Activated CD4-positive, alpha-beta T cell treated with anti-CD3 and anti-CD28 coated beads for 36 hours (primary cell): ENCODE data around the gene CLEC18A. TPM values are rescaled to one million over a fixed set of nuclear protein-coding genes. Genes with fewer than 3 reads are reported as not detected.
"Not testable (repeated sequence)": the region's sequence is repeated elsewhere in the genome, so short reads cannot be mapped to it uniquely, and the experiment has no call there.

Experiments used
- ATAC-seq: fragments of 200-7000 bp; cut with Tn5 transposase; one replicate; pipeline ENCODE4 v1.10.0; 2021; ENCODE audit warnings: mild to moderate bottlenecking, moderate library complexity
- CTCF ChIA-PET: fragments of 350-600 bp; sonication (Branson Sonifier 250); formaldehyde crosslinking; loops from one replicate; lab custom pipeline; 2021; ENCODE audit warnings: antibody characterized with exemption; lab: Charles Lee
- POLR2A ChIA-PET: fragments of 350-600 bp; sonication (Branson Sonifier 250); formaldehyde crosslinking; loops from one replicate; lab custom pipeline; 2021; ENCODE audit warnings: antibody characterized with exemption, inconsistent platforms; lab: Charles Lee
- DNase-seq: peaks from one replicate; pipeline ENCODE4 v3.0.0-alpha.2; 2020
- H3K27ac Mint-ChIP-seq: one replicate; pipeline ENCODE4 v1.8.0; 2021; ENCODE audit warnings: mixed read lengths
- H3K27me3 Mint-ChIP-seq: one replicate; pipeline ENCODE4 v1.8.0; 2021; ENCODE audit warnings: mixed read lengths
- H3K36me3 Mint-ChIP-seq: one replicate; pipeline ENCODE4 v1.8.0; 2021; ENCODE audit warnings: low read depth, mixed read lengths
- H3K4me1 Mint-ChIP-seq: one replicate; pipeline ENCODE4 v1.8.0; 2021; ENCODE audit warnings: mixed read lengths
- H3K4me3 Mint-ChIP-seq: one replicate; pipeline ENCODE4 v1.8.0; 2021; ENCODE audit warnings: mild to moderate bottlenecking, moderate library complexity, mixed read lengths
- H3K9me3 Mint-ChIP-seq: one replicate; pipeline ENCODE4 v1.8.0; 2021; ENCODE audit warnings: low read depth, mixed read lengths
- intact Hi-C, 2 experiments: fragments of 100-400 bp; cut with DNase I in 1 of 2; cut with micrococcal nuclease in 1 of 2; formaldehyde crosslinking; loops; one replicate each; pipeline versions ENCODE4 v1.14.2 to v1.15.1; 2022 to 2024; cut with DNase I, micrococcal nuclease
- total RNA-seq, 2 experiments: library from RNA; stranded (reverse); gene quantifications; one replicate each; pipeline ENCODE4 v1.2.3, GENCODE V29; 2021

The CLEC18A gene
- total RNA-seq = under 1 TPM; 0.32 to 0.37 TPM

DNA sequence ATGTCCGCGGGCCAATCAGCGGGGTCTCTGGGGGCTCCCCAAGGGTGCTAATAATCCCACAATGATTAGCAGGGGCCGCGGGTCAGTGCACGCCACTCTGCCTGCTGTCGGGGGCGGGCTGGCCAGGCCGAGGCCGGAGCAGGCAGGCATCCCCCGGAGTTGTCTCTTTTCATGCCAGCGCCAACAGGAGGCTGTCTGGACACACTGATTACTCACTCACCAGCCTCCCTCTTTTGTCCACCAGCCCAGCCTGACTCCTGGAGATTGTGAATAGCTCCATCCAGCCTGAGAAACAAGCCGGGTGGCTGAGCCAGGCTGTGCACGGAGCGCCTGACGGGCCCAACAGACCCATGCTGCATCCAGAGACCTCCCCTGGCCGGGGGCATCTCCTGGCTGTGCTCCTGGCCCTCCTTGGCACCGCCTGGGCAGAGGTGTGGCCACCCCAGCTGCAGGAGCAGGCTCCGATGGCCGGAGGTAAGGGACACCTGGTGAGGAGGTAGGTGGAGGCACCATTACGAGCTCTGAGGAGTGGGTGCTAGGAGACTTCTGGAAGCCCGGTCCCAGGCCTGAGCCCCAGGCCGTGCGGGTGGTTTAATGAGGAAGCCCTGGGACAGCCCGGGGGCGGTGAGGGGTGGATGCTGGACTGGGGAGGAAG, at the start of gene CLEC18A:
TSS of gene CLEC18A (plus strand) at position 318 of the 655 bp plus-strand sequence. CDS start at position 351, 33 bp downstream.
- POLR2A ChIA-PET, H3K4me3 Mint-ChIP-seq, H3K9me3 Mint-ChIP-seq, CTCF ChIA-PET, H3K27me3 Mint-ChIP-seq, H3K4me1 Mint-ChIP-seq, H3K27ac Mint-ChIP-seq, DNase-seq, intact Hi-C loops, ATAC-seq, H3K36me3 Mint-ChIP-seq: not testable (repeated sequence)

DNA sequence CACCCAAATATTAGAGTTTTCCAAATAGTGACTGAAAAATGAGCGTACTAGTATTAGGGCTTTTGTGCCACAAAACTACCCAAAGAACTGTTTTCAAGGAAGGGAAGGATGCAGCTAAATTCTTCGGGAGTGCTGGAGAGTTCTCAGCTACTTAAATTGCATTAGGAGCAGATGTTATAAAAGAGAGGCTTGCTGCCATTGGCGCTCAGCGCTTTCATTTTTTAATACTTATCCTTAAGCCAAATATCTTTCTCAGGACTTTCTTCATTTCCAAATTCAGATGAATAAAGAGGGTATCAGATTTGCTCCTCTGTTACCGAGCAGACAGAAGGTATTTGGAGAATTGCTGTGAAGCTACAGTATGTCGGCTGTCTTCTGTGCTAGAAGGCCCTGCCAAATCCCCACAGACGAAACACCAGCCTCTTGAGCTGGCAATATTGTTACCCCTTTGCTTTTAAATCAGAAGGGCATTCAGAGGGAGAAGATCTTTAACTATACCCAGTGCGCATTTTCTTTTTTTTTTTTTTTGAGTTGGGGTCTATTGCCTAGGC, 47.2 kb upstream of the CLEC18A start:
- ATAC-seq (no peak), DNase-seq (no peak)
- intact Hi-C loops = no loop called here
- ChIA-PET POLR2A (no interaction called here), CTCF (interaction anchor here (0.6 kb wide), 1 partner anchor 16 kb away, joined by 3 read pairs; no protein-coding TSS in a partner anchor)
- Mint-ChIP-seq H3K4me1 (no peaks in the 10 kb centered on the region), H3K27ac (no peak overlapping the region), H3K27me3 (no peaks in the 10 kb centered on the region), H3K4me3 (no peak overlapping the region), H3K9me3 (no peaks in the 10 kb centered on the region), H3K36me3 (peaks cover 13% of the 10 kb centered on the region)

DNA sequence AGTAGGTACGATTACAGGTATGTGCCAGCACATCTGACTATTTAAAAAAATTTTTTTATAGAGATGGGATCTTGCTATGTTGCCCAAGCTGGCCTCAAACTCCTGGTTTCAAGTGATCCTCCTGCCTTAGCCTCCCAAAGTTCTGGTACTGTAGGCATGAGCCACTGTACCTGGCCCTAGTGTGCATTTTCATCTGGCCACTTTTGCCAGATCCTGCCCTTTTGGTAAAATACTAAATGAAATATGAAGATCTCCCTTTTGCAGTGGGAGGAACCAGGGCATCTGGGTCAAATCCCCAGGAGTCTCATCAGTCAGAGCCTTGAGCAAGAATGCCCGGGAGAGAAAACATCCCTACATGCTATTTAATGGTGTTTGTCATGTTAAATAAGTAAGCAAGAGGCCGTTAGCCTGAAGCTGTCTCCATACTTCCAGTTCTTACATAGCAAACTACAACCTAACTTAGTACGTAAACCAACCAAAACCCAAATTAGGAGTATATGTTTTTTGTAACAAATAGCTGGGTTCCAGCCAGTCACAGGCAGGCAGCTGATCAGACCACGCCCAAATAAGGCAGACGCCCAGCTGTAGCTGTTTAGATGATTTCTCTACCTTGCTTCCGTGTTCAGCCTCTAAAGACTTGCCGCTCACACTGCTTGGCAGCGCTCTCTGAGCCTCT, 46.5 kb upstream of the CLEC18A start:
- no peaks in the 10 kb centered on the region for H3K9me3 Mint-ChIP-seq
- no peak for DNase-seq
- ChIA-PET POLR2A (no interaction called here), CTCF (interaction anchor here (0.6 to 2.5 kb wide), 2 partner anchors 18 to 26 kb away, joined by 4 to 8 read pairs; no protein-coding TSS in a partner anchor)
- H3K4me1 Mint-ChIP-seq = no peaks in the 10 kb centered on the region
- intact Hi-C loops = no loop called here
- H3K4me3 Mint-ChIP-seq = no peak overlapping the region
- no peak overlapping the region for H3K27ac Mint-ChIP-seq
- no peaks in the 10 kb centered on the region for H3K27me3 Mint-ChIP-seq
- ATAC-seq = no peak
- H3K36me3 Mint-ChIP-seq = peaks cover 13% of the 10 kb centered on the region

DNA sequence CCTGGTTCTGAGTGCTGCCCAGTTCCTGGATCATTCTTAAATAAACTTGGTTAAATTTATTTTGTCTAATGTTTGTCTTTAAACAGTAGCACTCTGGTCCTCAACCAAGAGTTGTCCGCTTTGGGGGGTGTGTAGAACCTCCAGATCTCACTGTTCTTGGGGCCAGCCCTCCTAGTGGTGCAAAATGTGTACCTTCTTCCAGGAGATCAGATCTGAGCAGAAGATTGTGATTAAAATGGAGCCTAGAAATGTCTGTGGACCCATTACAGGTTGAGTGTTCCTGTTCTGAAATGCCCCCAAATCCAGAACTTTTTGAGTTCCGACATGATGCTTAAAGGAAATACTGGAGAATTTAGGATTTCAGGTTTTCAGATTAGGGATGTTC, 46.0 kb upstream of the CLEC18A start:
- Mint-ChIP-seq H3K27me3 (no peaks in the 10 kb centered on the region), H3K4me3 (no peak overlapping the region), H3K9me3 (no peaks in the 10 kb centered on the region), H3K27ac (no peak overlapping the region), H3K4me1 (no peaks in the 10 kb centered on the region), H3K36me3 (peaks cover 16% of the 10 kb centered on the region)
- DNase-seq (no peak), ATAC-seq (no peak)
- intact Hi-C loops = no loop called here
- ChIA-PET CTCF (interaction anchor here (1.2 to 2.5 kb wide), 2 partner anchors 10 to 25 kb away, joined by 4 to 8 read pairs; no protein-coding TSS in a partner anchor), POLR2A (no interaction called here)

DNA sequence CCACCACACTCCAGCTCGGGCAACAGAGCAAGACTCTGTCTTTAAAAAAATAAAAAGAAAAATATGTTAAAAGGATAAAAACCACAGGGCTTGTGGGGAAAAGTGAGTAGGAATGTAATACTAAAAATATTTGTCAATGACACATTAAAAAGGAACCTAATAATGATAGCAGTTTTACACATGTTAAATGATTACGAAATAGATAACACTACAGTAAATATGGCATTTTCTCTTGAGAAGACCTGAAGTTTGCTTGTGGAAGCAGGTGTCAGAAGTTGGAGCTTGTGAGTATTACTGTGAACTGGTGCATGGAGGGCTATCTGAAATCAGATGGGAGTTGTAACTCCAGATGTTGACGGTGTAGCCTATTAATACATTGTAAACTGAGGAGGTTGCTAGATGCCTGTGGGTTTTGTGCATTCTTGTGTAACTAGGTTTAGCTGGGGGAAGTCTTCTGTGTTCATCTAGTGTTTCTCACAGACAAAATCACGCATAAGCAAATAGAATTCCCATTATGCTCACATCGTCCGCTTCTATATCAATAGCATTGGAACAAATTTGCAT, 44.2 kb upstream of the CLEC18A start:
- no peaks in the 10 kb centered on the region for H3K27me3 Mint-ChIP-seq
- ATAC-seq = no peak
- no peaks in the 10 kb centered on the region for H3K4me1 Mint-ChIP-seq
- ChIA-PET CTCF (interaction anchor here (0.5 to 2.5 kb wide), 2 partner anchors 23 to 141 kb away, joined by 3 to 8 read pairs; no protein-coding TSS in a partner anchor), POLR2A (no interaction called here)
- H3K36me3 Mint-ChIP-seq = peaks cover 16% of the 10 kb centered on the region
- intact Hi-C loops = no loop called here
- no peak overlapping the region for H3K27ac Mint-ChIP-seq
- H3K4me3 Mint-ChIP-seq = no peak overlapping the region
- no peak for DNase-seq
- no peaks in the 10 kb centered on the region for H3K9me3 Mint-ChIP-seq

DNA sequence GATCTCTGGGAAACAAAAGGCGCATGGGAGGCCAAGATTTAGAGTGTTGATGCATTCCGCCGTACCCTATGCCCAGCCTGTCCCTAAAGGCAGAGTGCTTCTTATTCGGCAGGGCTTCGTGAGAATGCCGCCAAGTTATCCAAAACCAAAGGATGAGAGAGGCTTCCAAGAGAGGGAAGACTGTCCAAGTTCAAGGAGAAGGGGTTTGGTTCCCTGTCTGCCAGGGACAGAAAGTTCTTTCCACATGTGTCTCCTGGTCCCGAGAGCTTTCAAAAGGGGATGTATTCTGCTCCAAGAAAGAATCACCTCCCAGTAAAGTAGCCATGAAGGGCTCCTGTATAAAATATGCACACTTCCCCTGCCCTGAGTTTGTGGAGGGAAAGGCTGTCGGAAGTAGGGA, 42.1 kb upstream of the CLEC18A start:
- Mint-ChIP-seq H3K9me3 (no peaks in the 10 kb centered on the region), H3K27me3 (no peaks in the 10 kb centered on the region), H3K36me3 (peaks cover 12% of the 10 kb centered on the region), H3K4me1 (no peaks in the 10 kb centered on the region), H3K27ac (no peak overlapping the region), H3K4me3 (no peak overlapping the region)
- ChIA-PET CTCF (interaction anchor here (1.4 kb wide), 1 partner anchor 21 kb away, joined by 4 read pairs; no protein-coding TSS in a partner anchor), POLR2A (interaction anchor here (0.6 kb wide), 1 partner anchor 422 kb away, joined by 3 read pairs; no protein-coding TSS in a partner anchor)
- DNase-seq = no peak
- intact Hi-C loops = no loop called here
- no peak for ATAC-seq

DNA sequence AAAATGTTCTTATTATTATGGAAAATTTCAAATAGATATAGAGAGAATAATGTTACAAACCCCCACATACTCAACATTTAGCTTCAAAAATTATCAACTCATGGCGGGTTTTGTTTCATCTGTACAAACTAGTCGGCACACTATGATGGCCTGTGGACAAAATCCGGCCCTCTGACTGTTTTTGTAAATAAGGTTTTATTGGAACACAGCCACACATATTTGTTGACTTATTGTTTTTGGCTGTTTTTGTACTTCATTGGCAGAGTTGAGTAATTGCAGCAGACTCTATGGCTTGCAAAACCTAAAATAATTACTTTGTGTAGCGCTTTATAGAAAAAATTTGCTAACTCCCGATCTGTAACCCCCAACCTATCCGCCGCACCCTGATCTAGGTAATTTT, 41.4 kb upstream of the CLEC18A start:
- Mint-ChIP-seq H3K36me3 (peaks cover 12% of the 10 kb centered on the region), H3K27me3 (no peaks in the 10 kb centered on the region), H3K4me1 (no peaks in the 10 kb centered on the region), H3K27ac (no peak overlapping the region), H3K4me3 (no peak overlapping the region), H3K9me3 (no peaks in the 10 kb centered on the region)
- POLR2A ChIA-PET = no interaction called here
- ATAC-seq (no peak), DNase-seq (no peak)
- CTCF ChIA-PET = interaction anchor here (1.4 kb wide), 1 partner anchor 21 kb away, joined by 4 read pairs; no protein-coding TSS in a partner anchor
- intact Hi-C loops = no loop called here

DNA sequence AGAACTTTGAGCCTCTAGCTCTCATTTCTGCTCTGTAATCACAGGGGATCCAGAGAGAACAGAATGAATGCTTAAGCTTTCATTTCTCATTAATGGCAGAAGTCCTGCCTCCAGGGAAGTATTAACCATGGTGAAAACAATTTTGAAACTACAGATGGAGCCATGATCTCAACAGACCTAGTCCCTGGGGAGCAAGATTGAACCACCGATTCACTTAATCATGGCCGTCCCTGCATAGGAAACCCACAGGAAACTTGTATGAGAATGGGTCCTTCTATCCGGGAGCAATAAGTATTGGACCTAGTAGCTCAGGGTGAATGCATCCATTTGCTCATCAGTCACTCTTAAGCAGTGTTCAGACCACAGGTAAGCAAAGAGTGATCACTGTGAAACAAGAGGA, 40.2 kb upstream of the CLEC18A start:
- Mint-ChIP-seq H3K27ac (no peak overlapping the region), H3K4me1 (no peaks in the 10 kb centered on the region), H3K27me3 (no peaks in the 10 kb centered on the region), H3K4me3 (no peak overlapping the region), H3K36me3 (peaks cover 12% of the 10 kb centered on the region), H3K9me3 (no peaks in the 10 kb centered on the region)
- POLR2A ChIA-PET = no interaction called here
- intact Hi-C loops = no loop called here
- no peak for ATAC-seq
- DNase-seq = no peak
- CTCF ChIA-PET = interaction anchor here (0.6 to 0.8 kb wide), 2 partner anchors 19 to 407 kb away, joined by 3 read pairs; no protein-coding TSS in a partner anchor

DNA sequence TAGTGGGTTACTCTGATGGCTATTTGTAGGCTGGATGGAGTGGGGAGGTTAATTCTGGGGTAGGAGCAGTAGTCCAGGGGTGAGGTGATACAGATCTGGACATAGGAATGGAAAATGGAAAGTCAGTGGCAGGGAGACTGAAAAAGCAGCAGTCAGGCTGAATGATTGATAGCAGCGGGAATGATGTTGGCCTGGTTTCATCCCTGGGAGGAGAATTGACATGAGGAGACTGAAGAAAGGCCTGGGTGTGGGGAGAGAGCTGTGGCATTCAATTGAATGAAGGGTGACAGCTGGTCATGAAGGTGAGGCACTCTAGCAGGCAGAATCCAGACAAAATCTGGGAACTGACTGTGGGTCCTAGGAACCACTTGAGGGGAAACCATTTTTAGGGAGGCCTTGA, 34.7 kb upstream of the CLEC18A start:
- Mint-ChIP-seq H3K9me3 (no peaks in the 10 kb centered on the region), H3K4me1 (no peaks in the 10 kb centered on the region), H3K4me3 (no peak overlapping the region), H3K27ac (no peak overlapping the region), H3K27me3 (no peaks in the 10 kb centered on the region), H3K36me3 (peaks cover 8% of the 10 kb centered on the region)
- intact Hi-C loops = no loop called here
- ChIA-PET CTCF (interaction anchor here (2.2 kb wide), 1 partner anchor 14 kb away, joined by 7 read pairs; no protein-coding TSS in a partner anchor), POLR2A (no interaction called here)
- DNase-seq (no peak), ATAC-seq (no peak)

DNA sequence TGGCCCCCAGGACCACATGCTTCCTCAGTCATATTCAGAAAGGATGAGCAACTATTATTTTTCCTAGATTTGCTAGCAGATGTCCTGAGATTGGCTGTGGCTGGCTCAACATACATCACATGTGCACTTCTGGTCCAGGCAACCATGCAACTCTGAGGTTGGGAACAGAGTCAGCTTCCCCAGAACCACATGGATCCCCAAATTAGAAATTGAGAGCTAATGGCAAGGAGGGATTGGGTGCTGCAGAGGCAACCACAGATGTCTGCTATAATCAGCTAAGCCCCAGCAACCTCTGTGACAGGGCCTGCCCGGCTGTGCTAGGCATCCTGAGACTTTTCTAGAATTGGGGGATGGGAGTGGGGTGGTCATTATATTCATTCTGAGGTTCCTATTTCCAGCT, 33.8 kb upstream of the CLEC18A start:
- Mint-ChIP-seq H3K9me3 (no peaks in the 10 kb centered on the region), H3K4me1 (no peaks in the 10 kb centered on the region), H3K27me3 (no peaks in the 10 kb centered on the region), H3K27ac (no peak overlapping the region), H3K4me3 (no peak overlapping the region), H3K36me3 (peaks cover 8% of the 10 kb centered on the region)
- DNase-seq = no peak
- ChIA-PET POLR2A (no interaction called here), CTCF (interaction anchor here (2.2 kb wide), 1 partner anchor 13 kb away, joined by 7 read pairs; no protein-coding TSS in a partner anchor)
- no peak for ATAC-seq
- intact Hi-C loops = no loop called here

DNA sequence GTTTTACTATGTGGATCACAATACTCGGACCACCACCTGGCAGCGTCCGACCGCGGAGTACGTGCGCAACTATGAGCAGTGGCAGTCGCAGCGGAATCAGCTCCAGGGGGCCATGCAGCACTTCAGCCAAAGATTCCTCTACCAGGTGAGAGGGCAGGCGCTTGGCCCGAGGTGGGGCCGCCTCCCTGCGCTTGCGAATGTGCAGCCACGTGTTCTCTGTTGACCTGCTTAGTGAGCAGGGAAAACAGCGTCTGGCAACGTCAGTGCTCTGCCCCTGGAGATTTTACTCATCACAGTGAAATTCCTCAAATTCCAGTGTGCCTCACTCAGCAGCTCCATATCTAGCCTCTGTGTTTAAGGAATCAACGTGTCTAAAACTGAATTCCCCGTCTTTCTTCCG, 33.4 kb upstream of the CLEC18A start:
- ChIA-PET CTCF (interaction anchor here (2.2 kb wide), 1 partner anchor 13 kb away, joined by 7 read pairs; no protein-coding TSS in a partner anchor), POLR2A (no interaction called here)
- DNase-seq (no peak), ATAC-seq (no peak)
- no peak overlapping the region for H3K4me3 Mint-ChIP-seq
- H3K4me1 Mint-ChIP-seq = no peaks in the 10 kb centered on the region
- no peaks in the 10 kb centered on the region for H3K27me3 Mint-ChIP-seq
- peaks cover 8% of the 10 kb centered on the region for H3K36me3 Mint-ChIP-seq
- intact Hi-C loops = no loop called here
- no peaks in the 10 kb centered on the region for H3K9me3 Mint-ChIP-seq
- H3K27ac Mint-ChIP-seq = no peak overlapping the region
